Measurements from ENCODE around the gene ZBTB45.
"Not testable (repeated sequence)": the region's sequence is repeated elsewhere in the genome, so short reads cannot be mapped to it uniquely, and the experiment has no call there.

ZBTB45 gene

DNA sequence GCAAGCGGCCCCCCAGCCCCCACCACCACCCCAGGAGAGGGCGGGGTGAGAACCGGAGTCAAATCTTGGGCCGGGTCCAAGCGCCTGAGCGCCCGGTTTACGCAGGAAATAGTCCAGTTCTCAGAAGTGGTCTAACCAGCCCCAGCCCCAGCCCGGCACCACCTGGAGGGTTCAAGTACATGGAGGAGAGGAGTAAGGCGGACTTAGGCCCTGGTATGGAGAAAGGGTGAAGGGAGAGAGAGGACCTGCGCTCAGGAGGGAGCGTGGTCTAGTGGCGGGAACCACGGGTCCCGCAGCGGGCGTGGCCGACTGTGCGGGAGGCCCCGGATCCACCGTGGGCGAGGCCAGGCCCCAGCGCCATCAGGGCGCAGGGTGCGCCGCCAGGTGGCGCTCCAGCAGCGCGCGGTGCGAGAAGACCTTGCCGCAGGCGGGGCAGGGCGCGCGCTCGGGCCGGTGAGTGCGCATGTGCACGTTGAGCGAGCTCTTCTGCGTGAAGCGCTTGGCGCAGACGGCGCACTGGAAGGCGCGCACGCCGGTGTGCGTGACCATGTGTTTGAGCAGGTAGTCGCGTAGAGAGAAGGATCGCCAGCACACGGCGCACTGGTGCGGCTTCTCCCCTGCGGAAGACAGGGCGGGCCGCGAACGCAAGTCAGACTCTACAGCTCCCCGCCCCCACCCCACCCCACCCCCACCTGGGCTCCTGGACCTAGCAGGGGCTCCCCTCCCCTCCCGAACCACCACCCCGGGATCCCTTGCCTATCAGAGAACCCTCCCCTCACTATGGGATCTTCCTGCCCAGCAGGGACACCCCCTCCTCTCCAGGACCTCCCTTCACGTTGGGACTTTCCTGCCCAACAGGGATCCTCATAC is 5.7 kb downstream of the ZBTB45 start:
- Mint-ChIP-seq H3K36me3 (ENCODE audit: low read depth) (peaks cover 15% of the 10 kb centered on the region), H3K27me3 (no peaks in the 10 kb centered on the region), H3K9me3 (no peaks in the 10 kb centered on the region), H3K4me3 (peak overlapping the region; percentile 88), H3K4me1 (peaks cover 31% of the 10 kb centered on the region), H3K27ac (peak overlapping the region; percentile 89)
- DNase-seq = peak; percentile 98
- ATAC-seq = peak; percentile 88

GRCh38 chr19:58513213-58513693 is 6.4 kb downstream of the ZBTB45 start:
- peak overlapping the region; percentile 89 for H3K27ac Mint-ChIP-seq
- H3K9me3 Mint-ChIP-seq = no peaks in the 10 kb centered on the region
- no peak for ATAC-seq
- peaks cover 13% of the 10 kb centered on the region for H3K36me3 Mint-ChIP-seq (ENCODE audit: low read depth)
- no peak for DNase-seq
- H3K4me3 Mint-ChIP-seq = peak overlapping the region; percentile 88
- peaks cover 24% of the 10 kb centered on the region for H3K4me1 Mint-ChIP-seq
- H3K27me3 Mint-ChIP-seq = no peaks in the 10 kb centered on the region

- no peaks in the 10 kb centered on the region for H3K27me3 Mint-ChIP-seq
- peaks cover 9% of the 10 kb centered on the region for H3K9me3 Mint-ChIP-seq
- ATAC-seq (no peak), DNase-seq (no peak)
- H3K36me3 Mint-ChIP-seq (ENCODE audit: low read depth) = peaks cover 11% of the 10 kb centered on the region
- peaks cover 16% of the 10 kb centered on the region for H3K4me1 Mint-ChIP-seq
- no peak within 1 kb of the TSS for H3K27ac Mint-ChIP-seq
- H3K4me3 Mint-ChIP-seq = no peak within 1 kb of the TSS
These were observed 8.0 kb downstream of the ZBTB45 start, which contains the start of gene SLC27A5 for GRCh38 chr19:58511353-58512208. Gene SLC27A5 (minus strand): TSS chr19:58511992. CDS start chr19:58511955, 37 bp downstream.

- Mint-ChIP-seq H3K9me3 (peaks cover 9% of the 10 kb centered on the region), H3K4me3 (no peak overlapping the region), H3K36me3 (ENCODE audit: low read depth) (peaks cover under 1% of the 10 kb centered on the region), H3K27me3 (no peaks in the 10 kb centered on the region), H3K4me1 (peaks cover 6% of the 10 kb centered on the region), H3K27ac (no peak overlapping the region)
- DNase-seq (no peak), ATAC-seq (no peak)
These were observed 9.3 kb downstream of the ZBTB45 start for GRCh38 chr19:58510084-58510862.

GRCh38 chr19:58509731-58510083 is 9.9 kb downstream of the ZBTB45 start:
- H3K4me1 Mint-ChIP-seq = peaks cover 2% of the 10 kb centered on the region
- H3K27me3 Mint-ChIP-seq = no peaks in the 10 kb centered on the region
- no peaks in the 10 kb centered on the region for H3K36me3 Mint-ChIP-seq (ENCODE audit: low read depth)
- no peak overlapping the region for H3K4me3 Mint-ChIP-seq
- H3K27ac Mint-ChIP-seq = no peak overlapping the region
- DNase-seq (no peak), ATAC-seq (no peak)
- peaks cover 9% of the 10 kb centered on the region for H3K9me3 Mint-ChIP-seq

GRCh38 chr19:58507602-58508223 is 11.9 kb downstream of the ZBTB45 start:
- not testable (repeated sequence) for H3K4me1 Mint-ChIP-seq; H3K9me3 Mint-ChIP-seq; ATAC-seq; H3K4me3 Mint-ChIP-seq; H3K27me3 Mint-ChIP-seq; H3K36me3 Mint-ChIP-seq (ENCODE audit: low read depth); DNase-seq; H3K27ac Mint-ChIP-seq

- Mint-ChIP-seq H3K27ac (no peak overlapping the region), H3K4me3 (peak overlapping the region; percentile 95), H3K27me3 (no peaks in the 10 kb centered on the region), H3K4me1 (peaks cover 23% of the 10 kb centered on the region), H3K9me3 (peaks cover 5% of the 10 kb centered on the region), H3K36me3 (ENCODE audit: low read depth) (peaks cover 6% of the 10 kb centered on the region)
- DNase-seq (no peak), ATAC-seq (no peak)
These were observed 19.4 kb downstream of the ZBTB45 start for GRCh38 chr19:58500242-58500641.

GRCh38 chr19:58499021-58499927 is 20.3 kb downstream of the ZBTB45 start:
- no peaks in the 10 kb centered on the region for H3K27me3 Mint-ChIP-seq
- peaks cover 5% of the 10 kb centered on the region for H3K9me3 Mint-ChIP-seq
- peak; percentile 98 for ATAC-seq
- peaks cover 6% of the 10 kb centered on the region for H3K36me3 Mint-ChIP-seq (ENCODE audit: low read depth)
- peak; percentile 99 for DNase-seq
- peaks cover 23% of the 10 kb centered on the region for H3K4me1 Mint-ChIP-seq
- H3K4me3 Mint-ChIP-seq = peak overlapping the region; percentile 95
- peak overlapping the region; percentile 95 for H3K27ac Mint-ChIP-seq

DNA sequence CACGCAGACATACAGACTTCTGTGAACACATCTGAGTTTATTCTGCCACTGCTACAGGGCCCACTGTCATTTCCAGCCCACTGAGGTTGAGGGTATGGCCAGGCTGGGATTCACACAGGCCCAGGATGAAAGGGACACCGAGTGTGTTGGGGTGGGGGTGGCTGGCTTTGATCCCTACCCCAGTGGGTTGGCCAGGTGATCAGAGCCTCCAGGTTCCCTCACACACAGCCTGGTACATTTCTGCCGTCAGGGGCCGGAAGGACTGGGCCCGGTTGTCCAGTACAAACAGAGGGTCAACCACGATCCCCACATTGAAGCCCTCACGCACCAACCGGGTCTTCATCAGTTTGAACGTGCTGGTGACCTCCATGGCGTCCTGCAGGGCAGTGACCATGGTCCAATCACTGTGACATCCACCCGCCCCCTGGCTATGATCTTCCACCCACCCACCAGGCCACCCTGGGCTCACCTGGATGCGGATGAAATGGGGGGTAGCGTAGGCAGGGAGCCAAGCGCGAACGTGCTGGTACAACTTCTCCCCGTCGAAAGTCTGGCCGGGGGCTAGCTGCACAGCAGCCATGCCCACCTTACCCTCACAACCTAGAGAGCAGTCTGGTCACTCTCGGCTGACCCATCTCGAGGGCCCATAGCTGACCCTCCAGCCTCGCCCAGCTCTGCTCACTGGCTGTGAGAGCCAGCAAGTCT is 21.1 kb downstream of the ZBTB45 start:
- peaks cover 23% of the 10 kb centered on the region for H3K4me1 Mint-ChIP-seq

DNA sequence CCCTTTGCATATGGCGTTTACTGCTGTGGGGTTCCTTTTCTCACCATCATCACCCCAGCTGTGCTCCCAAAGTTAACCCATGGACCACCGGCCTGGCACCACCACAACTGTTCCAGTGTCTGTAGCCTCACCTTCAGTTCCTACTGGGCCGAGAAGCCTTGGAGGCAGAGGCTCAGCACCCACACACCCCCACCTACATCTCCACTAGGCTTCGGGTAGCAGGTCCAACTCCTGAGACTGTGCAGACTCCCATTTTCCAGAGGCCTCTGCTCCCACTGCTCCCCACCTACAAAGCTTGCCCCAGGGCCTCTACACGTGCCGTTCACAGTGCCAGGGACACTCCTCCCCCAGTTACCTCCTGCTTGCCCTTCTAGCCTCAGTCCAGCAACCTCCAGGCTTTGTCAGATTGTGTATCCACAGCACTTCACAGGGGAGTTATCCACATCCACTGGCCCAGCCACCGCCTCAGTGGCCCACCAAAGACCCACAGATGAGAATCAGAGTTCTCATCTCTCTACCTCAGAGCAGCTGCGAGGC is 21.9 kb downstream of the ZBTB45 start:
- ATAC-seq (no peak), DNase-seq (no peak)
- peaks cover 23% of the 10 kb centered on the region for H3K4me1 Mint-ChIP-seq
- peak overlapping the region; percentile 12 for H3K27ac Mint-ChIP-seq
- H3K9me3 Mint-ChIP-seq = peaks cover 5% of the 10 kb centered on the region
- H3K4me3 Mint-ChIP-seq = peak overlapping the region; percentile 95
- H3K27me3 Mint-ChIP-seq = no peaks in the 10 kb centered on the region
- H3K36me3 Mint-ChIP-seq (ENCODE audit: low read depth) = peaks cover 6% of the 10 kb centered on the region

More for the DNA sequence above, 21.1 kb downstream of the ZBTB45 start:
- peak overlapping the region; percentile 95 for H3K27ac Mint-ChIP-seq
- peaks cover 5% of the 10 kb centered on the region for H3K9me3 Mint-ChIP-seq
- ATAC-seq = no peak
- DNase-seq = no peak
- H3K36me3 Mint-ChIP-seq (ENCODE audit: low read depth) = peaks cover 6% of the 10 kb centered on the region
- peak overlapping the region; percentile 95 for H3K4me3 Mint-ChIP-seq
- no peaks in the 10 kb centered on the region for H3K27me3 Mint-ChIP-seq

DNA sequence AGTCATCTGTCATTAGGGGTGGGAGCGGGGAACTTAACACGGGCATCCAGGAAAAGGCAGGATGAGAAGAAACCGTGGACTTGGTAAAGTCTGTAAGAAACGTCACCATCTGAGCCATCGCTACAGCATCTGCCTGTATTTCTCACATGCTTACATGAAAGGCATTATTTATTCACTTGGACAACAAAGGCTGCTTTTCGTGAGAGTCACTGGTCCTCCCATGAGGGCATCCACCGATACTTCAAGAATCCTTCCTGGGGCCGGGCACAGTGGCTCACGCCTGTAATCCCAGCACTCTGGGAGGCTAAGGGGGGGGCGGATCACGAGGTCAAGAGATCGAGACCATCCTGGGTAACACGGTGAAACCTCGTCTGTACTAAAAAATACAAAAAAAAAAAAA is 27.3 kb downstream of the ZBTB45 start:
- H3K27me3 Mint-ChIP-seq = no peaks in the 10 kb centered on the region
- H3K4me1 Mint-ChIP-seq = peaks cover 14% of the 10 kb centered on the region
- no peak overlapping the region for H3K27ac Mint-ChIP-seq
- DNase-seq = no peak
- no peak for ATAC-seq
- H3K4me3 Mint-ChIP-seq = no peak overlapping the region
- peaks cover 6% of the 10 kb centered on the region for H3K36me3 Mint-ChIP-seq (ENCODE audit: low read depth)
- no peaks in the 10 kb centered on the region for H3K9me3 Mint-ChIP-seq

DNA sequence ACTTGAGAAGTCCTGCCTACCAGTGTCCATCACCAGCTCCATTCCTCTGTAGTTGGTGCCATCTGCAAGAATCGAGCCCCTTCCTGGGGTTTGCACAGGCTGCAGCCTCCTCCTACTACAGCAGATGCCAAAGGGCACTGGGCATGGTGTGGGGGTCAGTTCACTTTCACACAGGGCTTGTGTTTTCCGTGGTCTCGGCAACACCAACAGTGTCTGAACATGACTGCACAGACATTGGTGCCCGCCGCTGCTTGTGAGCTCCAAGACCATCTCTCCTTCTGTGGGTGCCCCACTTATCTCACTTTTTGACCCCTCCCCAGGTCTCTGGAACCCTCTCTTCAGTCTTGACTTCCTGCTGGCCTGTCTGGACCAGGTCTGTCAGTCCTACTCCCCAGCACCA is 28.2 kb downstream of the ZBTB45 start:
- peaks cover 6% of the 10 kb centered on the region for H3K36me3 Mint-ChIP-seq (ENCODE audit: low read depth)
- peaks cover 10% of the 10 kb centered on the region for H3K4me1 Mint-ChIP-seq
- no peaks in the 10 kb centered on the region for H3K27me3 Mint-ChIP-seq
- DNase-seq (no peak), ATAC-seq (no peak)
- no peaks in the 10 kb centered on the region for H3K9me3 Mint-ChIP-seq
- no peak overlapping the region for H3K4me3 Mint-ChIP-seq
- H3K27ac Mint-ChIP-seq = no peak overlapping the region
